ENCODE measurements around the gene KRT77.

The KRT77 gene

DNA sequence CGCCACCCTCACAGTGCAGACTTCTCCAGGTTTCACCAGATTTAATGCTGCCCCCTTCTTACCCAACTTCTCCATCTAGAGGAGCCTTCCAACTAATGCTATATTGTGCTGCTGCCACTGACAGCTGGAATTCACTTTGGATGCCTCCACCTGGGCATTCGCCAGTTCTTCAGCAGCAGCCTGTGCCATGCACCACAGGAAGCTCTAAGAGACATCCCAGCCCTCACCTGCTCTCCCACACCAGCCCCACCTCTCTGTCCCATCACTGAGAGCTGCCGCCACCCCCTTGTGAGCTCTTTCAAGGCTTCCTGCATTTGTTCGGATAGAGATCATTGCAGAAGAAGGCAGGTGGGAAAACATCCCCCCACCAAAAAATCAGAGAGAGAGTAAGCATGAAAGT, 46.7 kb downstream of the KRT77 start:
- DNase-seq (ENCODE audit: low read depth, low spot score), result no peak

GRCh38 chr12:52655720-52656124, 47.6 kb downstream of the KRT77 start:
- no peak for DNase-seq (ENCODE audit: low read depth, low spot score)

GRCh38 chr12:52655251-52655650, 48.1 kb downstream of the KRT77 start:
- no peak for DNase-seq (ENCODE audit: low read depth, low spot score)

GRCh38 chr12:52651726-52652261, 51.5 kb downstream of the KRT77 start, which contains the start of gene KRT2:
Gene KRT2 (minus strand): TSS chr12:52652211. CDS start chr12:52652142, 69 bp downstream.
- no peak for DNase-seq (ENCODE audit: low read depth, low spot score)

DNA sequence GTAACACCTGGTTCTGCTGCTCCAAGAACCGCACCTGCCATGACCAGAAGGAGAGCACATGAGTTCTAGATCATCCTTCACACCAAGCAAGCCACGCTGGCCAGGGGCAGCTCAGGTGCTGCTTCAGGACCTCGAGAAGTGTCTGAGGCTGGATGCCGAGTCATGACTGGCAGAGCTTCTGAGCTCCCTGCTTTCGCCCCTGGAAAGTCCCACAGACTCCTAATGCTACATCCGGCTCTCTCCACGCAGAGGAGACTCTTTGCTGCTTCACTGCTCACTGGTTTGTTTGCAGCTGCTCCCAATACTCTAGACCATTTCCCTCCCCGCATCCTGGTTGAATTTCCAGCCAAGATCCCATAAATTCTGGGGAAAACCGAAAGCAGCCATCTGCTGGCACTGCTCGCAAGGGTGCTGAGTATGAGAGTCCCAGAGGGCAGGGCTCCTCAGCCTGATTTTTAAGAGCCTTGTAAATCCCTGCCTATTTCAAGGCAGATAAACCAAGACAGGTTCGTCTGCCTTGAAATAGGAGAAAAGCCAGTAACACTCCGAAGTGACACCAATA, 52.7 kb downstream of the KRT77 start:
- DNase-seq (ENCODE audit: low read depth, low spot score), result no peak

- DNase-seq (ENCODE audit: low read depth, low spot score), result no peak
Measured at GRCh38 chr12:52649066-52649465, 54.3 kb downstream of the KRT77 start.

DNA sequence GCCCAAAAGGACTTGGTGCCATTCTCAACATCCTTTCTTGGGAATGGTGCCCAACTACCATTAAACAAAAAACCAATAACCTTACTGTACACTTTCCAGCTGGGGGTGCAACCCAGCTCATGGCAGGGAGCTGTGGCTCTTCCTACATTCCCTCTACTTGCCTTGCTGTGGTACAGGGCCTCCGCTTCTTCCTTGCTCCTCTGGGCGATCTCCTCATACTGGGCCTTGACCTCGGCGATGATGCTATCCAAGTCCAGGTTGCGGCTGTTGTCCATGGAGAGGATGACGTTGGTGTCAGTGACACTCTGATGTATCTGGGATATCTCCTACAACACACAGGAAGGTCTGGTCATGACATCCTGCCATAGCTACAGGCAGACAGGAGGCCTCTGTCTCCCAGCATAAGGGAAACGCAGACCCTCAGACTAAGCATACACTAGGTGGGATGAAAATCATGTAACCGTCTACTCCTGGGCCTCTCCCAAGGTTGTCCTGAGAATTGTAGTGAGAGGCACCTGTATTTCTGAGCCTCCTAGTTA, 55.2 kb downstream of the KRT77 start:
- no peak for DNase-seq (ENCODE audit: low read depth, low spot score)

GRCh38 chr12:52647601-52648000, 55.7 kb downstream of the KRT77 start:
- no peak for DNase-seq (ENCODE audit: low read depth, low spot score)

DNA sequence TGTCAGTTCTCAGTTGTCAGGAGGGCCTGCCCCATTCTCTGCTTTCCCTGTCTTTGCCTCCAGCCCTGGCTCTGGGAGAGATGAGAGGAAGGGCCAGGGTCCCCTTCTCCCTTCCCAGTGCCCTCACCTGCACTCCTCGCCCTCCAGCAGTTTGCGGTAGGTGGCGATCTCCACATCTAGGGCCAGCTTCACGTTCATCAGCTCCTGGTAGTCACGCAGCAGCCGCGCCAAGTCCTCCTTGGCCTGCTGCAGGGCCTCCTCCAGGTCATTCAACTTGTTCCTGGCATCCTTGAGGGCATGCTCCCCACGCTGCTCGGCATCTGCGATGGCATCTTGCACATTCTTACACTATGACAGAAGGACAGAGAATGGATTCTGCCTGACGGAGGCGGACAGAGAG, 56.7 kb downstream of the KRT77 start:
- DNase-seq (ENCODE audit: low read depth, low spot score), result no peak

DNA sequence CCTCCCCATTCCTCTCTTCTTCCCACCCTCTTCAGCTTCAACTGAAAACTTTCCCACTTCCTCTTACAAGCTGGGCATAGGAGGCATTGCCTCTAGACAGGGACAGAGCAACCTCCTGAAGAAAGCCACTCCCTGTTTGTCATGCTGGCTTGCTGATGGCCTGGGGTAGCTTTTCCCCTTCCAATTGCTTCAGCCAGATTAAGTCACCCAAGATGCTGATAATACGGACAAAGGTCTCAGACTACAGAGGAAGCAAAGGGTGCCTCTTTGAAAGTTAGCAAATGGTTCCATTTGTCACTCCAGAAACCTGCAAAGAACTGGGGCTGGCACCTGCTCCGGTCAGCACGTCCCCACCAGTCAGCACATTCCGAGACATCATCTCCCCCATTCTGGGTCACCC, 57.3 kb downstream of the KRT77 start:
- no peak for DNase-seq (ENCODE audit: low read depth, low spot score)

DNA sequence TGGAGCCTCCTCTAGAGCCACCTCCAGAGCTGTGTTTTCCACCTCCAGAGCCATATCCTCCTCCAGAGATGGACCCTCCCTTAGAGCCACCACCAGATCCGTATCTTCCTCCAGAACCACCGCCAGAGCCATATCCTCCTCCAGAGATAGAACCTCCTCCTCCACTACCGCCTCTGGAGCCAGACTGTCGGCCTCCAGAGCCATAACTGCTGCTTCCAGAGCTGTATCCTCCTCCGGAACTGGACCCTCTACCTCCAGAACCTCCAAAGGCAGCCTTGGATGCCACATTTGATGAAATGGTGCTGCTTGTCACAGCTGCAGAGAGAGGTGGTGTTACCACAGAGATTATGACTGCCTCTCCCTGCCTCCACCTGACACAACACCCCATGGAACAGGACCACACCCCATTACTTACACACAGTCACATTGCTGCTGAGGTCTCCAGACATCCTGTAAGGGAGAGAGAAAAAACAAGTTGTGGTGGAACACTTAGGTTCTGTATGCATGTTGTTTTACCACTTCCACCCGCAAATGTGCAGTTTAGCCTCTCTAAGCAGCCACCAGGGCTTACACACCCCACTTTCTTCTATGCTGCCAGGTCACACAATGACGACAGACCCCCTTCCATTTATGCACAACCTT, 58.1 kb downstream of the KRT77 start:
- no peak for DNase-seq (ENCODE audit: low read depth, low spot score)

GRCh38 chr12:52644078-52644415, 59.3 kb downstream of the KRT77 start:
- no peak for DNase-seq (ENCODE audit: low read depth, low spot score)

DNA sequence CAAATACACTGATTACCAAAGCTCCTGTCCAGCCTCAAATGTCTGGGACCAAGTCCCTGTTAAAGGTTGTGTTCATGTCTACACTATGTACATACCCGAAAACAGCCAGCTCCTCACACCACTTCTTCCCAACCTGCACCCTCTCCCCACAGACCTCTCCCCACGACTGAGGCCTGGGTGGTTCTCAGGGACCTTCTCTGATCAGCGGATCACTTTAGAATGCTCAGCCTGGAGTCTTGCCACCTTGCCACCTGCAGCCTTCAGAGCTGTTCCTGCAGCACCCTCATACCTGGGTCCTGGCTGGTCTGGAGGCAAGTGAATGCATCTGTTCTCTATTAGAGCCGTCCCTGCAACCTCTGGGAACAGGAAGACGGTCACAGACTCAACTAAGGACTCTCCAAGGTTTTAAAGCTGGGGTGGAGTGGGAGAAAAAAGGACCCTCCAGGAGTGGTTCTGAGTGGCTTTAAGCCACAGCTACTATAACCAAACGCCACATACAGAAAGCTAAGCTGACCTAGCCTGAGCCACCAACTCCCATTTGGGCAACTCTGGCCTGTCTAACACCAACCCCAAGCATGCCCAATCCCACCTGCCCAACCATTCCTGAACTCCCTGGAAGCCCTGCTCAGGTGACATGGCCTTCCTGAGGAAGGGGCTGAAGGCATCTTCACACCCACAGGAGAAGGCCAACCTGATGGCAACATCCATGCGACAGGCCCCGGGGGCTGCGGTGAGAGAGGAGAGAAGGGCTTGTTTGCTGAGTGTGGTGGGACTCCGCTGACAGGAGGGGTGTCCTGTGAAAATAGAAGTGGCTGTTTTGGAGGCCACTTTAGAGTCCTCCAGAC, 59.9 kb downstream of the KRT77 start:
- DNase-seq (ENCODE audit: low read depth, low spot score), result no peak

GRCh38 chr12:52641468-52641867, 61.9 kb downstream of the KRT77 start:
- no peak for DNase-seq (ENCODE audit: low read depth, low spot score)
